ENCODE data around the gene LSMEM2.
"Not testable (repeated sequence)": the region's sequence is repeated elsewhere in the genome, so short reads cannot be mapped to it uniquely, and the experiment has no call there.

The LSMEM2 gene

GRCh38 chr3:50264964-50265485, 13.9 kb upstream of the LSMEM2 start:
- DNase-seq (ENCODE audit: low read depth in 3 of 3), result no peak

GRCh38 chr3:50265571-50265970, 13.3 kb upstream of the LSMEM2 start:
- no peak for DNase-seq (ENCODE audit: low read depth in 3 of 3)

GRCh38 chr3:50266017-50266416, 12.9 kb upstream of the LSMEM2 start:
- no peak for DNase-seq (ENCODE audit: low read depth in 3 of 3)

GRCh38 chr3:50266836-50267235, 12.1 kb upstream of the LSMEM2 start:
- DNase-seq (ENCODE audit: low read depth in 3 of 3), result no peak

GRCh38 chr3:50267280-50267913, 11.5 kb upstream of the LSMEM2 start:
- no peak for DNase-seq (ENCODE audit: low read depth in 3 of 3)

- no peak for DNase-seq (ENCODE audit: low read depth in 3 of 3)
Measured at GRCh38 chr3:50268276-50268675, 10.6 kb upstream of the LSMEM2 start.

GRCh38 chr3:50268703-50269451, 10.0 kb upstream of the LSMEM2 start, which contains the start of gene SEMA3B:
Gene SEMA3B (plus strand): TSS chr3:50269147. CDS start chr3:50269241, 94 bp downstream.
- no peak for DNase-seq (ENCODE audit: low read depth in 3 of 3)

GRCh38 chr3:50269460-50269859, 9.4 kb upstream of the LSMEM2 start:
- no peak for DNase-seq (ENCODE audit: low read depth in 3 of 3)

- DNase-seq (ENCODE audit: low read depth in 3 of 3), result no peak
Measured at GRCh38 chr3:50269977-50270413, 8.9 kb upstream of the LSMEM2 start.

GRCh38 chr3:50270422-50271224, 8.3 kb upstream of the LSMEM2 start:
- DNase-seq (ENCODE audit: low read depth in 3 of 3), result no peak

- no peak for DNase-seq (ENCODE audit: low read depth in 3 of 3)
Measured at GRCh38 chr3:50271314-50271936, 7.5 kb upstream of the LSMEM2 start.

- not testable (repeated sequence) for DNase-seq (ENCODE audit: low read depth in 3 of 3)
Measured at GRCh38 chr3:50272538-50272910, 6.4 kb upstream of the LSMEM2 start.

GRCh38 chr3:50272911-50273688, 5.8 kb upstream of the LSMEM2 start:
- peak; percentile 78 to 89 (median 87) for DNase-seq (ENCODE audit: low read depth in 3 of 3)

- DNase-seq (ENCODE audit: low read depth in 3 of 3), result no peak
Measured at GRCh38 chr3:50273689-50274065, 5.2 kb upstream of the LSMEM2 start.

GRCh38 chr3:50274371-50275104, 4.3 kb upstream of the LSMEM2 start:
- peak; percentile 65 to 78 (median 77) for DNase-seq (ENCODE audit: low read depth in 3 of 3)

- DNase-seq (ENCODE audit: low read depth in 3 of 3), result no peak
Measured at GRCh38 chr3:50275141-50275995, 3.5 kb upstream of the LSMEM2 start.

GRCh38 chr3:50275996-50276761, 2.7 kb upstream of the LSMEM2 start:
- DNase-seq (ENCODE audit: low read depth in 3 of 3), result peak in 1 of 3 donors; percentile 27

GRCh38 chr3:50276762-50277101, 2.2 kb upstream of the LSMEM2 start:
- no peak for DNase-seq (ENCODE audit: low read depth in 3 of 3)

Measured in stimulated activated CD4-positive, alpha-beta T cell treated with anti-CD3 and anti-CD28 coated beads, TNF-alpha, amount 100 ng/mL, for 48 hours (primary cell).